Muscle of leg (tissue), 11 donors: Measurements from ENCODE around the gene SHBG. TPM values are rescaled to one million over a fixed set of nuclear protein-coding genes. Genes with fewer than 3 reads are reported as not detected.
"Not testable (repeated sequence)": the region's sequence is repeated elsewhere in the genome, so short reads cannot be mapped to it uniquely, and the experiment has no call there.

Experiments used
- DNase-seq: peaks from one replicate; pipeline ENCODE4 v3.0.0; 2013
- H3K27ac ChIP-seq: one replicate; pipeline ENCODE4 v1.5.1; 2013; ENCODE audit warnings: mild to moderate bottlenecking, low read length, control low read depth
- H3K27me3 ChIP-seq: one replicate; pipeline ENCODE4 v1.6.1; 2013; ENCODE audit warnings: low read length; ENCODE audit not compliant: control insufficient read depth, insufficient read depth
- H3K36me3 ChIP-seq: one replicate; pipeline ENCODE4 v1.6.1; 2013; ENCODE audit warnings: low read length; ENCODE audit not compliant: control insufficient read depth, insufficient read depth
- H3K4me1 ChIP-seq: one replicate; pipeline ENCODE4 v1.6.1; 2013; ENCODE audit warnings: low read length; ENCODE audit not compliant: control insufficient read depth, insufficient read depth
- H3K4me3 ChIP-seq: one replicate; pipeline ENCODE4 v1.5.1; 2013; ENCODE audit warnings: low read length, control low read depth
- H3K9me3 ChIP-seq: replicated peaks from 2 replicates; pipeline ENCODE4 v1.6.1; 2013; ENCODE audit warnings: low read depth, low read length; ENCODE audit not compliant: control insufficient read depth
- WGBS: methylation state at CpG from one replicate; pipeline ENCODE4 v1.1.5; 2013; ENCODE audit warnings: missing lambda C conversion rate; ENCODE audit not compliant: insufficient coverage; 5-methylcytosine and 5-hydroxymethylcytosine counted together
- polyA plus RNA-seq, 8 donors: library from polyadenylated mRNA; unstranded; fragments of 120-200 nt; gene quantifications; one replicate each; pipeline versions ENCODE4 v1.2.1 to v1.2.3, GENCODE V29; 2013; ENCODE audit warnings: inconsistent platforms in 1 of 8, low replicate concordance in 1 of 8; ENCODE audit not compliant: insufficient read length in 8 of 8, insufficient read depth in 1 of 8
- total RNA-seq: library from RNA; stranded (reverse); fragments of 120-200 nt; gene quantifications from one replicate; pipeline ENCODE4 v1.2.4, GENCODE V29; 2013

SHBG gene
- total and polyA plus RNA-seq, 9 donors, result 0.58 to 1.5 (median 1.1) TPM

DNA sequence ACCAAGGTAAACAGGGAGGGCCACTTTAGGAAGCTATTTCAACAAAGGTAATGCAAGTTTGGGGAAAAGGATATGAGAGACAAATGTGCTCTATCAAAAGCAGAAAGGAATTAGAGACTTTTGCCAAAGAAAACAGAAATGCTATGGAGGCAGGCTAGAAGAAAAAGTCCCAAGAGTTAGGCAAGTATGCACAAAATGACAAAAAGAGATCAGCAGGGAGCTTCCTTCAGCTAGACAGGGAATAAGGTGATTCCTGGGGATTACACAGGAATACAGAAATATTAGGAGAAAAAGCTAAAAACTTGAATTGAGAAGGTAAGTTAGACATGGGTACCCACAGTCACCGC, 17.7 kb upstream of the SHBG start:
- 100% methylated on average over 1 of the region's 1 CpG for WGBS
- H3K4me1 ChIP-seq, result peaks cover 14% of the 10 kb centered on the region
- H3K27me3 ChIP-seq, result no peaks in the 10 kb centered on the region
- DNase-seq, result no peak
- no peak overlapping the region for H3K4me3 ChIP-seq
- no peaks in the 10 kb centered on the region for H3K9me3 ChIP-seq
- peaks cover 21% of the 10 kb centered on the region for H3K36me3 ChIP-seq
- no peak overlapping the region for H3K27ac ChIP-seq

DNA sequence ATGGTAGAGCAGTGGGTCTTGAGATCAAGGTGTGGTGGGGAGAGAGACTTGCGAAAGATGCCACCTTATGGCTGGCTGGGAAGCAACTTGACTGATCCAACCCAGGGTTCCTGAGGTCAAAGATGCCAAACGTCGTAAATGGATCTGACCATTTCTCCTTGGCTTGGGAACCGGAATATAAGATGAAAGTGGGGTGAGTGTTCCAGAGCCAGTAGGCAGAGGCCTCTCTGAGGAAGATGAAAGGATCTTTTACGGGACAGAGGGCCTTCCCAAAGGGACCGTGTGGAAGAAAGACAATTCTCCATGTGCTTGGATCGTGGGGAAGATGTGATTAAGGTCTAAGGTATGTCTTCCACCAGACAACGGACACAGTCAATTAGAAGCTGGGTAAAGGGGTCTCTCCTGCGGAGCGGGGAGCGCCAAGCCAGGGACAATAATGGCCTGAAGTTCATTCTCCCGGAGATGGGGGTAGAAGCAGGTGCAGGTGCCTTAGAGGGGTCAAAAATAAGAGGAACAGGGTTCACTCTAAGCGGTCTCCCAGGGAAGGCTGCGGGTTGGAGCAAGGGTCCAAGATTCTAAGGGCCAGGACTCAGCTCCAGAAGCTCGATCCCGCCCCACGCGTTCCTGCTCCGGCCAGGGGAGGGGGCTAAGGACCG, 16.0 kb upstream of the SHBG start:
- peaks cover 14% of the 10 kb centered on the region for H3K4me1 ChIP-seq
- DNase-seq, result peak; percentile 34
- peak overlapping the region; percentile 69 for H3K27ac ChIP-seq

DNA sequence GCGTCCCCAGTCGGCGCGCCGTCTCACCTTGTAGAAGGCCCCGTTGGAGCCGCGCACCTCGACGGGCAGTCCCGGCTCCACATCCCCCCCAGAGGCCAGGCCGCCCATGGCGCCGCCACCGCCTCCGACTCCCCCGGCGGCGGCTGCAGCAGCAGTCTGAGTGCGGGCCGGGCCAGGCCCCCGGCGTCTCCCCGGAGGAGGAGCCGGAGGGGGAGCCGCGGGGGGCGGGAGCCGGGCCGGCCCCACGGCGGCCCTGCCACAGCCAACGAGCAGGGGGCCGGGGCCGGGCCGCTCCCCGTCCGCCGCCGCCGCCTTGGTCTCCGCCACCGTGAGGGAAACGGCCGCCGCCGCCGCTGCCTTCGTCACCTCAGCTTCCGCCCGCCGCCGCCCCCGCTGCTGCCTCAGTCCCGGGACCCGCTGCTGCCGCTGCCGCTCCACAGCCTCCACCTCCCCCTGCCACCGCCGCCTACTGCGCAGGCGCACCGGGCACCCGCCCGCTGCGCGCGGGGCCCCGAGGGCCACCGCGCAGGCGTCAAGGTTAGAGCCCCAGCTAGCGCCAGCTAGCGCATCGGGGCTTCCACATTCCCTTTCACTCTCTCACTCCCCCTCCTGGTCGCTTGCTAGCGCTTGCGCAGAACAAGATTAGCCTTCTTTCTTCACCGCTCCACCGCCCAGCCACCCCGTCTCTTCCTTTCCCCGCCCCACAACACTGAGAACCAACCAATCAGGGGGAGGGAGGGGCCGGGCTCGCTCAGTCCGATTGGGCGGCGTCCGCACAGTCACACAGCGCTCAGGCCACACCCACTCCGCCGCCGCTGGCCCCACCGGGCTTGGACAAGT, 15.3 kb upstream of the SHBG start, which contains the start of gene FXR2:
Gene FXR2, minus strand, starts transcription at position 473 of the 840 bp plus-strand sequence. Its CDS starts 365 bp downstream, at position 108.
- peak within 1 kb of the TSS; percentile 84 for H3K4me3 ChIP-seq
- H3K27ac ChIP-seq, result peak within 1 kb of the TSS; percentile 92
- no peaks in the 10 kb centered on the region for H3K27me3 ChIP-seq
- DNase-seq, result peak; percentile 100
- WGBS, result under 1% methylated on average over 74 of the region's 93 CpGs
- peaks cover 18% of the 10 kb centered on the region for H3K36me3 ChIP-seq
- H3K9me3 ChIP-seq, result no peaks in the 10 kb centered on the region
- peaks cover 14% of the 10 kb centered on the region for H3K4me1 ChIP-seq

More for the DNA sequence above, 16.0 kb upstream of the SHBG start:
- peaks cover 21% of the 10 kb centered on the region for H3K36me3 ChIP-seq
- H3K4me3 ChIP-seq, result peak overlapping the region; percentile 84
- 7% methylated on average over 20 of the region's 20 CpGs for WGBS
- no peaks in the 10 kb centered on the region for H3K27me3 ChIP-seq
- no peaks in the 10 kb centered on the region for H3K9me3 ChIP-seq

DNA sequence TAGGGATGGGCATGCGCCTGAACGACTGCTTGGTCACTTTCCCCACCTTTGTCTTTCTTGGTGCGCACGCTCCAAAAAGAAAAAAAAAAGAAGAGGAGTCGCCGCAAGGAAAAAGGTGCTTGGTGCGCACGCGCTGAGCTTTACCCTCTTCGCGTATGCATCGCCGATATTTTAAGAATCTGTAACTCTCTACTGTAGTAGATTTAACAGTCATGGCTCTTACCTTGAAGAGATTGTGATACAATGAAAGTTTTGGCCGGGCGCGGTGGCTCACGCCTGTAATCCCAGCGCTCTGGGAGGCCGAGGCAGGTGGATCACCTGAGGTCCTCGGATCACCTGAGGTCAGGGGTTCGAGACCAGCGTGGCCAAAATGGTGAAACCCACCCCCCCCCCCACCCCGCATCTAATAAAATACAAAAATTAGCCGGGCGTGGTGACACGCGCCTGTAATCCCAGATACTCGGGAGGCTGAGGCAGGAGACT, 14.6 kb upstream of the SHBG start:
- Histone ChIP-seq H3K9me3 (no peaks in the 10 kb centered on the region), H3K4me1 (peaks cover 14% of the 10 kb centered on the region), H3K27me3 (peaks cover 3% of the 10 kb centered on the region), H3K36me3 (peaks cover 14% of the 10 kb centered on the region), H3K27ac (peak overlapping the region; percentile 92), H3K4me3 (peak overlapping the region; percentile 50)
- WGBS, result 7% methylated on average over 6 of the region's 28 CpGs
- no peak for DNase-seq

DNA sequence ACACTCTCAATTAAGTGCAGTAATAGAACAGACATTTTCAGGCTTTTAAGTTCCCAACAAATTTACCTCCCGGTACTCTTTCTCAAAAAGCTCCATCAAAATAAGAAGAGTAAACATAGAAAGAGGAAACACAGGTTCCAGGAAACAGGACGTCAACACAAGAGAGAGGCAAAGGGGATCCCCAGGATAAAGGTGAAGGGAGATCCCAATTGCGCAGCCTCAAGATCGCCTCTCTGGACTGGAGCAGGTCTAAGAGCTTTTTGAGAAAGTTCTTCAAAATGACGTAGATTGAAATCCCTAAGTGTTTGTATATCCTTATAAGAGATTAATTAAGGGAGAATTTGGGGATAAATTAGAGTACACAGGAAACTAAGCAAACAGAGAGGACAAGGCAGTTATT, 11.3 kb upstream of the SHBG start:
- Histone ChIP-seq H3K27me3 (peaks cover 3% of the 10 kb centered on the region), H3K4me1 (peaks cover 6% of the 10 kb centered on the region), H3K4me3 (no peak overlapping the region), H3K9me3 (no peaks in the 10 kb centered on the region), H3K36me3 (no peaks in the 10 kb centered on the region), H3K27ac (no peak overlapping the region)
- WGBS, result 50% methylated on average over 1 of the region's 5 CpGs
- DNase-seq, result no peak

DNA sequence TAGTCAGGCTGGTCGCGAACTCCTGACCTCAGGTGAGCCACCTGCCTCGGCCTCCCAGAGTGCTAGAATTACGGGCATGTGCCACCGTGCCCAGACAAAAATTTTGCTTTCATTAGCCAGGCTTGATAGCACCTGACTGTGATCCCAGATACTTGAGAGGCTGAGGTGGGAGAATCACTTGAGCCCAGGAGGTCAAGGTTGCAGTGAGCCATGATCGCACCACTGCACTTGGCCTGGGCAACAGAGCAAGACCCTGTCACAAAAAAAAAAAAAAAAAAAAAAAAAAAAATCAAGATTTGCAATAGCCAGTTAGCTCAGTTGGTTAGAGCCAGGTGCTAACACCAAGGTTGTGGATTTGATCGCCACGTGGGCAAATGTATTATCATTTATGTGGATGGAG, 9.1 kb upstream of the SHBG start:
- no peak overlapping the region for H3K4me3 ChIP-seq
- H3K36me3 ChIP-seq, result peaks cover 3% of the 10 kb centered on the region
- no peaks in the 10 kb centered on the region for H3K9me3 ChIP-seq
- no peaks in the 10 kb centered on the region for H3K4me1 ChIP-seq
- no peak for DNase-seq
- H3K27me3 ChIP-seq, result peaks cover 3% of the 10 kb centered on the region
- no peak overlapping the region for H3K27ac ChIP-seq
- 95% methylated on average over 7 of the region's 8 CpGs for WGBS

DNA sequence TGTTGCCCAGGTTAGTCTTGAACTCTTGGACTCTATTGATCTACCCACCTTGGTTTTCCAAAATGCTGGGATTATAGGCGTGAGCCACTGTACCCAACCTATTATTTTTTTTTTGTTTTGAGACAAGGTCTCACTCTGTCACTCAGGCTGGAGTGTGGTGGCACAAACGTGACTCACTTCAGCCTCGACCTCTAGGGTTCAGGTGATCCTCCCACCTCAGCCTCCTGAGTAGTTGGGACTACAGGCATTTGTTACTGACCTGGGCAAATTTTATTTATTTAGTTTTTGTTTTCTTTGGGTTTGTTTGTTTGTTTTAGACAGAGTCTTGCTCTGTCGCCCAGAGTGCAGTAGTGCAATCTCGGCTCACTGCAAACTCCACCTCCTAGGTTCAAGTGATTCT, 6.3 kb upstream of the SHBG start:
- H3K4me1 ChIP-seq, result peaks cover 14% of the 10 kb centered on the region
- WGBS, result no CpG with 5 or more reads among the region's 5 CpGs
- H3K4me3 ChIP-seq, result no peak overlapping the region

DNA sequence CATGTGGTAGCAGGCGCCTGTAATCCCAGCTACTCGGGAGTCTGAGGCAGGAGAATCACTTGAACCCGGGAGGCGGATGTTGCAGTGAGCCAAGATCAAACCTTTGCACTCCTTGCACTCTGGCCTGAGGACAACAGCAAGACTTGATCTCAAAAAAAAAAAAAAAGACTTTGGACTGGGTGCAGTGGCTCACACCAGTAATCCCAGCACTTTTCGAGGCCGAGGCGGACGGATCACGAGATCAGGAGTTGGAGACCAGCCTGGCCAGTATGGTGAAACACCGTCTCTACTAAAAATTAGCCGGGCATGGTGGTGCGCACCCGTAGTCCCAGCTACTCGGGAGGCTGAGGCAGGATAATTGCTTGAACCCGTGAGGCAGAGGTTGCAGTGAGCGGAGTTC, 4.2 kb upstream of the SHBG start:
- 98% methylated on average over 14 of the region's 16 CpGs for WGBS
- H3K27me3 ChIP-seq, H3K9me3 ChIP-seq, H3K27ac ChIP-seq, H3K36me3 ChIP-seq, H3K4me3 ChIP-seq, DNase-seq: not testable (repeated sequence)
- peaks cover 14% of the 10 kb centered on the region for H3K4me1 ChIP-seq

More for the DNA sequence above, 6.3 kb upstream of the SHBG start:
- H3K36me3 ChIP-seq, result peaks cover 6% of the 10 kb centered on the region
- H3K27me3 ChIP-seq, result peaks cover 3% of the 10 kb centered on the region
- H3K9me3 ChIP-seq, result no peaks in the 10 kb centered on the region
- no peak for DNase-seq
- H3K27ac ChIP-seq, result no peak overlapping the region

DNA sequence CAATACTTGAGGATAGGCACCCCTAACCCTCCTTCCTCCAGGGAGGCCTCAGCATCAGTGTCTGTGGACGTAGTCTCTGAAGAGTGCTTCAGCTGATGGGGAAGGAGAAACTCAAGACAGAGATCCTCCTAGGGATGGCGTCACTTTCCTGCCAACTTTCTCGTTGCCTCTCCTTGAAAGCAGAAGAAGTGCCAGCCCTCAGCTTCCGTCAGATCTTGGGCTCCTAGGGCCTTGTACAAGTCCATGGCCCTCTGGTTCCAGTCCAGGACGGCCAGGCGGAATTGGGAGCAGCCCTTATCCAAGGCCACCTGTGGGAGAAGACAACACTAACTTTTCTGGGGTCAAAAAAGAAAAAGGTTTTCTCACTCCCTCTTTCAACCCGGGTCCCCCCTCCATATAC, 3.6 kb upstream of the SHBG start:
- 79% methylated on average over 6 of the region's 7 CpGs for WGBS
- Histone ChIP-seq H3K27me3 (no peaks in the 10 kb centered on the region), H3K4me3 (no peak overlapping the region), H3K36me3 (peaks cover 6% of the 10 kb centered on the region), H3K9me3 (no peaks in the 10 kb centered on the region), H3K4me1 (peaks cover 14% of the 10 kb centered on the region), H3K27ac (peak overlapping the region; percentile 98)
- DNase-seq, result peak; percentile 60

DNA sequence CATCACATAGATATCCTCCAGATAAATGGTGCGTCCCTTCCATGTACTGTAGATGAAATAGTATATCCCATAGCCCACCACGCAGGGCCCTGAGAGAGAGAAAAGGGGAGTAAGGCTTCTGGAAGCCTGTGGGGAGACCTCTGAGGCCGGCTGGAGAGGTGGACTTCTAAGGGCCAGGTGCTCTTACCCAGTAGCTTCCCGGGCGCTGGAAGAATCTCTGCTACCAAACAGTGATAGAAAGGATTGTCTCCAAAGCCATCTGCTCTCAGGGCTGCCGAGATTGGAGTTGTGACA, 3.0 kb upstream of the SHBG start:
- H3K4me1 ChIP-seq, result peaks cover 14% of the 10 kb centered on the region
- no CpG with 5 or more reads among the region's 6 CpGs for WGBS
- peaks cover 6% of the 10 kb centered on the region for H3K36me3 ChIP-seq
- H3K4me3 ChIP-seq, result peak overlapping the region; percentile 87
- peak overlapping the region; percentile 98 for H3K27ac ChIP-seq
- no peaks in the 10 kb centered on the region for H3K9me3 ChIP-seq
- DNase-seq, result no peak
- no peaks in the 10 kb centered on the region for H3K27me3 ChIP-seq
